Stimulated activated CD4-positive, alpha-beta T cell treated with anti-CD3 and anti-CD28 coated beads, Interleukin-1b, Interleukin-23, amount 100 ng/mL, for 24 hours (primary cell): ENCODE results near the gene ERGIC1.
A peak's percentile ranks its signal among the peaks of the same experiment; 100 is the strongest.
"Not testable (repeated sequence)": the region's sequence is repeated elsewhere in the genome, so short reads cannot be mapped to it uniquely, and the experiment has no call there.

Experiments
- DNase-seq, 4 experiments: peaks; one replicate each; pipeline ENCODE4 v3.0.0-alpha.2; 2020; ENCODE audit warnings: low read depth in 4 of 4, low spot score in 1 of 4

Gene ERGIC1

GRCh38 chr5:172800088-172800551, 33.9 kb upstream of the ERGIC1 start:
- DNase-seq: no peak

DNA sequence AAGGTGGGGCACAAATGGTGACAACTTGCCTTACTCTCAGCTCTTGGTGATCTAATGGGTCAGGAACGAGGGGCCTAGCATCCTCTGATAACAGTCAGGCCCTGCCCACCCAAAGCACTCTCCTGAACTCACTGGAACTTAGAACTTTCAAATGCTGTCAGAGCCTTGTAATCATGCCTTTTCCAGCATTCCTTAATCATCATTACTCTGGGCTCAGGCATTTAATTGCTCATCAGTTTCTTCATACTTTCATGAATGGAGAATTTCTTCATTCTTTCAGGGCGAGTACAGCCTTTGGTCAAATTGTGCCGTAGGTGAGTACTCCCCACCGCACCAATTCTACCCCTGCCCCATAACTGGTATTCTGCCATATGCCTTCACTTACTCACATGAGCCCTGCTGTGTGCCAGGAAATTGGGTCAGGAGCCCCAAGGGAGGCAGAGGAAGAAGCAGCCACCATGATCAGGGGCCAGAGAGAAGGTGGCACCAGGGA, 32.8 kb upstream of the ERGIC1 start:
- DNase-seq: no peak

- DNase-seq: no peak
Observed at GRCh38 chr5:172802112-172802511, 31.9 kb upstream of the ERGIC1 start.

- DNase-seq: no peak
Observed at GRCh38 chr5:172802567-172803176, 31.4 kb upstream of the ERGIC1 start.

DNA sequence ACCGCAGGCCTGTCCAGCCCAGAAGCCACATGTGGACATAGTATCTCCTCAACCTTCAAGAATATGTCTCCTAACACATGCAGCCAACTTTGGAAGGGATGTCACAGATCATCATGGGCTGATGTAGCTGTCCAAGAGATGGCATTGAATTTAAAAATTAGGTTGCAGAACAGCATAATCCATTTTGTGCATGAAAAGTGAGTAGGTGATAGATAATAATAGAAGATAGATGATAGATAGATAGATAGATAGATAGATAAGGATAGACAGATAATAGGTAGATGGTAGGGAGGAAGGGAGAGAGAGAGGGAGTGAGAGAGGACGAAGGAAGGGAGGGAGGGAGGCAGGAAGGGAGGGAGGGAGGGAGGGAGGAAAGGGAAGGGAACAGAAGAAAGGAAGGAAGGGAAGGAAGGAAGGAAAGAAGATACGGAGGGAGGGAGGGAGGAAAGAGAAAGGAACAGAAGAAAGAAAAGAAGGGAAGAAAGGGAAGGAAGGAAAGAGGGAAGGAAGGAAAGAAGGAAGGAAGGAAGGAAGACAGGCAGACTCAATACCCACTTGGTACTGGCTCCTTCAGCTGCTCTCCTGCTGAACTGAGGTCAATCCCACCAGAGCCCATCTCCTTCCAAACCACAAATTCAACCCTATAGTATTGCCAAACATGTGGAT, 28.9 kb upstream of the ERGIC1 start:
- DNase-seq: no peak

GRCh38 chr5:172805736-172806255, 28.3 kb upstream of the ERGIC1 start:
- no peak for DNase-seq

- DNase-seq: peak; percentile 63 to 94 (median 76)
Observed at GRCh38 chr5:172806897-172807672, 27.0 kb upstream of the ERGIC1 start.

- DNase-seq: no peak
Observed at GRCh38 chr5:172807766-172808311, 26.2 kb upstream of the ERGIC1 start.

- DNase-seq: no peak
Observed at GRCh38 chr5:172809774-172810173, 24.3 kb upstream of the ERGIC1 start.

DNA sequence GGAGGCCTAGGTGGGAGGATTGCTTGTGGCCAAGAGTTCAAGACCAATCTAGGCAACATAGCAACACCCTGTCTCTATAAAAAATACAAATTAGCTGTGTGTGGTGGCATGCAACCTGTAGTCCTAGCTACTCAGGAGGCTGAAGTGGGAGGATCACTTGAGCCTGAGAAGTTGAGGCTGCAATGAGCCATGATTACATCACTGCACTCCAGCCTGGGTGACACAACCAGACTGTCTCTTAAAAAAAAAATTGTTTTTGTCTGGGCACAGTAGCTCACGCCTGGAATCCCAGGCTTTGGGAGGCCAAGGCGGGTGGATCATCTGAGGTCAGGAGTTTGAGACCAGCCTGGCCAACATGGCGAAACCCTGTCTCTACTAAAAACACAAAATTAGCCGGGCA, 23.1 kb upstream of the ERGIC1 start:
- DNase-seq: not testable (repeated sequence)

DNA sequence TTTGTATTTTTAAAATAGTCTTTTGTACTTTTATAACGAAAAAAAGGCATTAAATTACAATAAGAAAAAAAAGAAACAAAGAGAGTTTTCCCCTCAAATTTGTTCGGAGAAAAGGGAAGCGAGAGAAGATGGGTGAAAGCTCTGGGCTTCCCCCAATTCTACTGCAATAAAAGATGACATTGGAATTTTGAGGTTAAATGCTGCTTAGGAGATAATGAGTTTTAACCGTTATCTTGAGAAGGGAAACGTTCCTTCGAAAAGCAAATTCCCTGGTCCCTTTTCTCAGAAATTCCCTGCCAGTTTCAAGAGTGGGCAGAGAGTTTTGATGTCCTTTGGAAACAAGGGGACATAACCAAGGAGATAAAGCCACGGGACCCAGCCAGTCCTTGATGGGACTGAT, 18.4 kb upstream of the ERGIC1 start:
- no peak for DNase-seq

- no peak for DNase-seq
Observed at GRCh38 chr5:172816925-172817562, 17.0 kb upstream of the ERGIC1 start.

DNA sequence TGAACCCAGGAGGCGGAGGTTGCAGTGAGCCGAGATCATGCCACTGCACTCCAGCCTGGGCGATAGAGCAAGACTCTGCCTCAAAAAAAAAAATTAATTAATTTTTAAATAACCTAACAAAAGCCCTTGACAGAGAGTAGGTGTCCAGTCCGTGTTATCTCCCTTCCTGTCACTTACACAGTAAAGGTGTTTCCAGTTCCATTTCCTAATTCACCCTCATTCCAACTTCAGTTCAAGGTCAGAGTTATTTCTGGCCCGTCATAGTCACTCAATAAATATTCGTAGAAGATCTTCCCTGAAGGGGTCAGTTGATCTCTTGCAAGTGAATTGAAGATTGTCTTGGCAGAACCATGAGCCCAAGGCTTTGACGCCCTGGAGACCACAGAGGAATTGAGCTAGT, 16.4 kb upstream of the ERGIC1 start:
- no peak for DNase-seq

DNA sequence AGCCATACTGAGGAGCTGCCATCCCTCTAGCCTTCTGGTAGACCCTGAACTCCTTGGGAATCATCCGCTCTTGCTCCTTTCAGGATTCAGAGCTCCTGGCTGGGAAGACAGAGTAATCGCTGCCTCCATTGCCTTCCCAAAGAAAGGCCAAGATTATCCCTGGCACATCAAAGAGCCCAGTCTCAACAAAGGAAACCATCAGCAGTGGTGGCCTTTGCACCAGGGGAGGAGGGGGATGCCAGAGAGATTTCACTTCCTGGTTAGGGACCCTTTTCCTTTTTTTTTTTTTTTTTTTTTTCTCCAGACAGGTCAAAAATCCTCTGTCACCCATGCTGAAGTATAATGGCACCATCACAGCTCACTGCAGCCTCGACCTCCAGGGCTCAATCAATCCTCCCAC, 16.0 kb upstream of the ERGIC1 start:
- DNase-seq: no peak

DNA sequence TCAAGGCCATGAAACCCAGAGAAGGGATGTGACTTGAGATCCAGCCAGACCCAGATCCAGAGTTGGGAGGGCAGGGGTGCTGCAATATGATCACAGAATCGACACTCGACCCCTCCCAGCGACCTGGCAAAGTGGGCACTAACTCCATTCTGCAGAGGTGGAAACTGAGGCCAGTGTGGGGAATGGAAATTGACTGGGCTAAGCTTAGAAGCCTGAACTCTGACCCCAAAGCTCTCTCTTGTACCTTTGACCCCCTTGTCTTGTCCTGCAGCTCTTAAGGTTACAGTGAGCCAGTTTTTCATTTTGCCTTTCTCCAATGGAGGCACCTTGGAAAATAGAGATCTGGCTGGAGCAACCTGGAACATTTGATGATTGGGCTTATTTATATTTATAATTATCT, 14.5 kb upstream of the ERGIC1 start:
- no peak for DNase-seq

DNA sequence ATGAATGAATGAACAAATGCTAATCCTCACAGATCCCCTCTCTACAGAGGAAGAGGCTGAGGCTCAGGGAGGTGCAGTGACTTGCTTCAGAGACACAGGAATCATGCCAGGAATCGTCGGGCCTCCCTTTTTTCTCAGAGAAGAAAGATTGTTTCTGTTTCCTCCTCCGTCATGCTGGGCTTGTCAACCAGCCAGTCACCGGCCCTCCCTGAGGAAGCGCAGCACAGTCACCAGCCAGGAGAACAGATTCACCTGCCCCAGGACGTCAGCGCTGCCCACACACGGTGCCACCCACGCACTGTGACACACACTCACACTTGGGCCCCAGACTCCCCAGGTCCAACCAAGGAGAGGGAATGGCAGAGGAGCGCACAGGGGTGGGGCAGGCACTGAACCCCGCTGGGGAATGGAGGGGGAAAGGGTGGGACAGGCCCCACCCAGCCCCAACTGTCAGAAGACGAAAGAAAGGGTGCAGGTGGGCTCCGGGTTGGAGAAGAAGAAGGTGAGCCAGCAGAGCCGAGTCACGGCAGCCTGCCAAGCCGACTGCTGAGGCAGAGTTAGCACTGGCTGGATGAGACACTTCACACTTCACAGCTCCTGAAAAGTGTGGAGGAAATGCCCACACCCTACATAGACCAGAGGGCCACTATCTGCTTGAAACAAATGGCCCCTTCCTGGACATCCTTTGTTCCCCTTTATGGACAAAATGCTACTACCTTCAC, 13.8 kb upstream of the ERGIC1 start:
- DNase-seq: peak in 1 of 4 experiments; percentile 23

DNA sequence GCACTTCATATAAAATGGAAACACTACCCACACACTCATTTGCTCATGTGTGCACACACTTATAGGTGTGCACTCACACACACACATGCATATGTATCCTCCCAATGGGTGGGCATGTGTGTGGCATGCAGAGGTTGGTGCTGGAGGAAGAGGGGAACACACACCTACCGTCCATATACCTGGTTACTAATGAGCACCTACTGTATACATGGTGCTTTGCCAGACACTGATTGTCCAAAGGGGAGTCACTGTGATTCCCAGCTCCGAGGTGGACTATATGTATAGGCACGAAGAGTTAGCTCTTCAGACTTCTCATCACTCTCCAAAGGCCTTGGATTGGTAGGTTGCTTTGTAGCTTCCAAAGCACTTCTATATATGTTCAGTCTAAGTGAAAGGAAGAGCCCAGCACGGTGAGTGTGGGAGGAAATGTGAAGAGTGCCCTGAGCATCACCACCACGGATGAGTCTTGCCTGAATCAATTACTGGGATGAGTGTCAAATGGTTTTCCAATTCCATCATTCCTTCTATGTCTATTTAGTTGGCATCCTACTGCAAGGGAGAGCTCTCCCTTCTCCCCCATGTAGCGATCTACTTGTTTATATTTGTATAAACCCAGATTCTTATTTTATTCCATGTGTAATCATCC, 12.6 kb upstream of the ERGIC1 start:
- DNase-seq: no peak

GRCh38 chr5:172823840-172824362, 10.2 kb upstream of the ERGIC1 start:
- DNase-seq: no peak

DNA sequence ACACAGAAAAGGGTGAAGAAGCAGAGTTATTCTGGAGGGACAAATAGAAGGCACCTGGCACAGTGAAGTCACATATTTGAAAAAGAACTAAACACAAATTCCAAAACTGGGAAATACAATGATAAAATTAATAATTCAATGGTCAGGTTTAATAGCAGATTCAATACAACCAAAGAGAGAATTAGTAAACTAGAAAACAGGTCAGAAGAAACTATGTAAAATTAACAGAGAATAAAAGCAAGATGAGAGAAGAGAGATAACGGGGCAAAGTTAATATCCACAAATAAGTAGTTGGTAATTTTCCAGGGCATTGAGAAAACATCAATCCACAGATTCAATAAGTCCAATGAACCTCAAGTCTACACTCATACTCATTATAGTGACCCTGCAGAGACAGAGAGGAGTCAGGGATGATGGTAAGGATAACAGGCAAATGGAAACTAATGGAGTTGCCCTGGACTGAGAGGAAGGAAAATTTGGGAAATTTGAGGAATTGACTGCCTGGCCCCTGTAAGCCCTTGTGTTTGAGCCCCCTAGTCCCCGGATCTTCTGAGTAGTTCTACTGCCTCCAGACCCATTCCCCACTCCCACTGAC, 8.3 kb upstream of the ERGIC1 start:
- no peak for DNase-seq
